ENCODE measurements around the gene RETREG1.

Gene RETREG1

DNA sequence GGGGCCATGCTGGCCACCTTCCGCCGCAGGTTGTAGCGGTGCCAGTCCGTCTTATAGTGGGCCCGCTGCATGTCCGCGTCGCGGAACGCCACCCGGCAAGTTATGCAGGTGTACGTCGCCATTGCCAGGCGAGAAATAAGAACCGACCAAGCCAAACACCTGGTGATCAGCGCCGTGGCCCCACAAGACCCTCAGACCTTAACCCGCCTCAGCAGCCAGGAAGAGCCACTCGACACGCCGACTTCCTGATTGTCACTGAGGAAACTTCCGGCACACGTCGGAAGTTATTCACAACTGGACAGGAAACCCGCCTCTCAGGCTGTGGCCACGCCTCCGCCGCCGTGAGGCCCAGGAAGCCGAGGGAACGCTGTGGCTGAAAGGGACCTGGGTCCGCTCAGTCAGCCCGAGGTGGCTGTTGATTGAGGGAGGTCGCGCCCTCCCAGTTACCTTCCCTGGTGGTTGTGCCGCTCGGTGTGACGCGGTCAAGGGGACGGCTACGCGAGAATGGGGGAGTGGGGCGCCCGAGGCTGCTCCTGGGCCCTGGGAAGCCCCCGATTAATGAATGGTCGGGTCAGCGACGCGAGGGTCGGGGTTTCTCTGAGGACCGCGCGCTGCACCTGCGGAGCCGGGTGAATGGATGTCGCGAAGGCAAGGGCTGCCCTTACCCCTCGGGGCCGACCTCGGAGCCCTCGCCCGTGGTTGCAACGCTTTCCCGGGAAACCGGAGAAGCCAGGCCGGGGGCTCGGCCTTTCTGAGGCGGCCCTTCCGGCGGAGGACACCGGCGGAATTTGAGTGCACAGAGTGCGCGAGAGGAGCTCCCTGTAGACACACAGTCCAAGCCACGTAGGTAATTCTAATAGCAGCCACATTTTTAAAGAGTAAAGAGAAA is 151.0 kb downstream of the RETREG1 start, which contains the start of gene ZNF622:
TSS of gene ZNF622 (minus strand) at position 257 of the 889 bp plus-strand sequence. CDS start at position 122, 135 bp downstream.
- no peak within 1 kb of the TSS for H2AFZ ChIP-seq (ENCODE audit: low read length)
- H3K9me2 ChIP-seq (ENCODE audit: low read depth, low read length), result no peaks in the 10 kb centered on the region
- H3K27ac ChIP-seq (ENCODE audit: low read depth, low read length, poor library complexity, severe bottlenecking), result peak within 1 kb of the TSS; percentile 15
- H3K4me2 ChIP-seq (ENCODE audit: low read length), result peak within 1 kb of the TSS; percentile 87
- H3K36me3 ChIP-seq (ENCODE audit: insufficient read depth, low read length), result peaks cover 31% of the 10 kb centered on the region
- H4K20me1 ChIP-seq (ENCODE audit: insufficient read depth, low read length), result no peaks in the 10 kb centered on the region
- no peaks in the 10 kb centered on the region for H3K27me3 ChIP-seq (ENCODE audit: insufficient read depth, low read length)
- TF ChIP-seq, protein P1, sequence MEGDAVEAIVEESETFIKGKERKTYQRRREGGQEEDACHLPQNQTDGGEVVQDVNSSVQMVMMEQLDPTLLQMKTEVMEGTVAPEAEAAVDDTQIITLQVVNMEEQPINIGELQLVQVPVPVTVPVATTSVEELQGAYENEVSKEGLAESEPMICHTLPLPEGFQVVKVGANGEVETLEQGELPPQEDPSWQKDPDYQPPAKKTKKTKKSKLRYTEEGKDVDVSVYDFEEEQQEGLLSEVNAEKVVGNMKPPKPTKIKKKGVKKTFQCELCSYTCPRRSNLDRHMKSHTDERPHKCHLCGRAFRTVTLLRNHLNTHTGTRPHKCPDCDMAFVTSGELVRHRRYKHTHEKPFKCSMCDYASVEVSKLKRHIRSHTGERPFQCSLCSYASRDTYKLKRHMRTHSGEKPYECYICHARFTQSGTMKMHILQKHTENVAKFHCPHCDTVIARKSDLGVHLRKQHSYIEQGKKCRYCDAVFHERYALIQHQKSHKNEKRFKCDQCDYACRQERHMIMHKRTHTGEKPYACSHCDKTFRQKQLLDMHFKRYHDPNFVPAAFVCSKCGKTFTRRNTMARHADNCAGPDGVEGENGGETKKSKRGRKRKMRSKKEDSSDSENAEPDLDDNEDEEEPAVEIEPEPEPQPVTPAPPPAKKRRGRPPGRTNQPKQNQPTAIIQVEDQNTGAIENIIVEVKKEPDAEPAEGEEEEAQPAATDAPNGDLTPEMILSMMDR (IDR thresholded peaks at IDR 0.05; ENCODE audit: low read length), result no peak
- TF ChIP-seq EZH2 (IDR thresholded peaks at IDR 0.05; ENCODE audit: borderline replicate concordance, low read length), result no peak
- H3K9ac ChIP-seq (ENCODE audit: low read length), result peak within 1 kb of the TSS; percentile 90
- H3K4me1 ChIP-seq (ENCODE audit: insufficient read depth, low read length, severe bottlenecking), result peaks cover 37% of the 10 kb centered on the region
- H3K4me3 ChIP-seq (ENCODE audit: low read depth, low read length, poor library complexity, severe bottlenecking), result peak within 1 kb of the TSS; percentile 97
- H3F3A ChIP-seq (ENCODE audit: insufficient read depth, low read length), result no peaks in the 10 kb centered on the region
- H3K9me3 ChIP-seq (ENCODE audit: low read length), result no peaks in the 10 kb centered on the region
- peaks cover 20% of the 10 kb centered on the region for H3K79me2 ChIP-seq (ENCODE audit: insufficient read depth, low read length)

DNA sequence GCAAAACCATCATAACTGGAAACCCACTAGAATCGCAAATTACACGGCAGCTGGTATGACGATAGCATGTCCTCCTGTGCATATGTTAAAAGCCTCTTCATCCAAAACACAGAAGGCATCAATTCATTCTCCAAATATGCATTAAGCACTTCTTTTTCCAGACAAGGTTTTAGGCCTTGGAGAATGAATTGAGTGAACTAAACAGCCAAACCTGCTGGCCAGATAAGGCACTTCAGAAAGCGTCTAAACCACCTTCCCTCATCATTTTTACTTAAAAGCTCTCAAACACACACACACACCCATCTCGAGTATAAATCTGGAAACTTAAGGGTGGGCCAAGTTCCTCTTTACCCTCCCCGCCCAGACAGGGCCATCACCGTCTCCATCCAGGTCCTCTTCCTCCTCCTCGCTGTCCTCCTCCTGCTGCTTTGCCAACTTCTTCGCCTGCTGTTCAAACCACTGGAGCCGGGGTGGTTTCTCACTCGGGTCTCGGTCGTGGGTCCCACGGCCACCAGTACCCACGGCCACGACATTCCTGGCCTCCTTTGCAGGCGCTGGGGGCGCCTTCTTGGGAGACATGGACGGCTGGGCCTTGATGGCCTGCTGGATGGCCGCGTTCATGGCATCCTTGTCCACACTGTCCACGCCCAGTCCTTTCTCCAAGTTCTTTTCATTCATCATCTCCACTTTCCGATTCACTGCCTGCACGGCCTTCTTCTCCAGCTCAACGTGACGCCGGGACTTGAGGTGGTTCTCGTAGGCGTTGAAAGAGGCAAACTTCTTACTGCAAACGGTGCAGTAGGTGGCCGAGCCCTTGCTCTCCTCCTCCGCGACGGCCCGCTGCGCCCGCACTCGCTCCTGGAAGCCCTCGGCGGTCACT is 151.9 kb downstream of the RETREG1 start:
- Histone ChIP-seq H3K27ac (ENCODE audit: low read depth, low read length, poor library complexity, severe bottlenecking) (no peak overlapping the region), H3K27me3 (ENCODE audit: insufficient read depth, low read length) (no peaks in the 10 kb centered on the region), H2AFZ (ENCODE audit: low read length) (no peak overlapping the region), H3K9me3 (ENCODE audit: low read length) (no peaks in the 10 kb centered on the region), H3K4me3 (ENCODE audit: low read depth, low read length, poor library complexity, severe bottlenecking) (peak overlapping the region; percentile 97), H3K79me2 (ENCODE audit: insufficient read depth, low read length) (peaks cover 22% of the 10 kb centered on the region), H3K9ac (ENCODE audit: low read length) (peak overlapping the region; percentile 90), H3K9me2 (ENCODE audit: low read depth, low read length) (no peaks in the 10 kb centered on the region), H4K20me1 (ENCODE audit: insufficient read depth, low read length) (no peaks in the 10 kb centered on the region), H3K36me3 (ENCODE audit: insufficient read depth, low read length) (peaks cover 40% of the 10 kb centered on the region), H3K4me2 (ENCODE audit: low read length) (peak overlapping the region; percentile 87), H3F3A (ENCODE audit: insufficient read depth, low read length) (no peaks in the 10 kb centered on the region), H3K4me1 (ENCODE audit: insufficient read depth, low read length, severe bottlenecking) (peaks cover 37% of the 10 kb centered on the region)
- no peak for TF ChIP-seq EZH2 (IDR thresholded peaks at IDR 0.05; ENCODE audit: borderline replicate concordance, low read length)
- TF ChIP-seq, protein P1 (IDR thresholded peaks at IDR 0.05; ENCODE audit: low read length), result no peak

DNA sequence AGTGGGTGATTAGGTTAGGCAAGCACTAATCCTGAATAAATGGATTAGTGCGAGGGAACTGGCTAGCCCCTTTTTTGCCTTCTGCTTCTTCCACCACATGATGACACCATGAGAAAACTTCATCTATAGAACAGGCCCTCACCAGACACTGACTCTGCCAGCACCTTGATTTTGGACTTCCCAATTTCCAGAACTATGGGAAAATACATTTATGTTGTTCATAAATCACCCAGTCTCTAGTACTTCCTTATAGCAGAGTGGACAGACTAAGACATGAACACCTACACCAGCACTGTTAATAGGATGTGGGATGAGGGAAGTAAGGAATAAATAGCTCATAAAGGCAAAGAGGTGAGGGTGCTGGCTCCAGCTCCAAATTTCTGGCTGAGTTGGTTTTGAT is 152.6 kb downstream of the RETREG1 start:
- no peak for TF ChIP-seq EZH2 (IDR thresholded peaks at IDR 0.05; ENCODE audit: borderline replicate concordance, low read length)
- TF ChIP-seq, protein P1 (IDR thresholded peaks at IDR 0.05; ENCODE audit: low read length), result no peak
- Histone ChIP-seq H2AFZ (ENCODE audit: low read length) (no peak overlapping the region), H3K4me1 (ENCODE audit: insufficient read depth, low read length, severe bottlenecking) (peaks cover 37% of the 10 kb centered on the region), H3K9me3 (ENCODE audit: low read length) (no peaks in the 10 kb centered on the region), H3K4me2 (ENCODE audit: low read length) (peak overlapping the region; percentile 87), H3K27ac (ENCODE audit: low read depth, low read length, poor library complexity, severe bottlenecking) (no peak overlapping the region), H3K4me3 (ENCODE audit: low read depth, low read length, poor library complexity, severe bottlenecking) (peak overlapping the region; percentile 97), H3K9me2 (ENCODE audit: low read depth, low read length) (no peaks in the 10 kb centered on the region), H3F3A (ENCODE audit: insufficient read depth, low read length) (no peaks in the 10 kb centered on the region), H3K36me3 (ENCODE audit: insufficient read depth, low read length) (peaks cover 46% of the 10 kb centered on the region), H3K9ac (ENCODE audit: low read length) (peak overlapping the region; percentile 90), H3K27me3 (ENCODE audit: insufficient read depth, low read length) (no peaks in the 10 kb centered on the region), H4K20me1 (ENCODE audit: insufficient read depth, low read length) (no peaks in the 10 kb centered on the region), H3K79me2 (ENCODE audit: insufficient read depth, low read length) (peaks cover 22% of the 10 kb centered on the region)
